GM10248 (cell line): Measurements from ENCODE around the gene LDLRAD3.
"Not testable (repeated sequence)": the region's sequence is repeated elsewhere in the genome, so short reads cannot be mapped to it uniquely, and the experiment has no call there.

Experiments used
- CTCF ChIA-PET: fragments of 300-600 bp; sonication (Branson Sonifier 250); formaldehyde crosslinking; extraction: SDS; loops from one replicate; lab custom pipeline; 2021; ENCODE audit warnings: antibody characterized with exemption; lab: Yijun Ruan, JAX
- POLR2A ChIA-PET: fragments of 350-650 bp; sonication (Branson Sonifier 250); formaldehyde crosslinking; extraction: SDS; loops from one replicate; lab custom pipeline; 2020; ENCODE audit warnings: antibody characterized with exemption; lab: Yijun Ruan, JAX
- DNase-seq: peaks from one replicate; pipeline ENCODE4 v3.0.0; 2012; ENCODE audit errors: extremely low spot score
- TF ChIP-seq, protein P1 (sequence below): IDR thresholded peaks from 2 replicates; pipeline ENCODE4 v1.5.1; 2012; ENCODE audit warnings: mild to moderate bottlenecking, low read depth; ENCODE audit errors: extremely low read depth, missing control alignments, control extremely low read depth

Gene LDLRAD3

GRCh38 chr11:36010010-36010740, 66.3 kb downstream of the LDLRAD3 start:
- POLR2A ChIA-PET: no interaction called here
- TF ChIP-seq, protein P1, sequence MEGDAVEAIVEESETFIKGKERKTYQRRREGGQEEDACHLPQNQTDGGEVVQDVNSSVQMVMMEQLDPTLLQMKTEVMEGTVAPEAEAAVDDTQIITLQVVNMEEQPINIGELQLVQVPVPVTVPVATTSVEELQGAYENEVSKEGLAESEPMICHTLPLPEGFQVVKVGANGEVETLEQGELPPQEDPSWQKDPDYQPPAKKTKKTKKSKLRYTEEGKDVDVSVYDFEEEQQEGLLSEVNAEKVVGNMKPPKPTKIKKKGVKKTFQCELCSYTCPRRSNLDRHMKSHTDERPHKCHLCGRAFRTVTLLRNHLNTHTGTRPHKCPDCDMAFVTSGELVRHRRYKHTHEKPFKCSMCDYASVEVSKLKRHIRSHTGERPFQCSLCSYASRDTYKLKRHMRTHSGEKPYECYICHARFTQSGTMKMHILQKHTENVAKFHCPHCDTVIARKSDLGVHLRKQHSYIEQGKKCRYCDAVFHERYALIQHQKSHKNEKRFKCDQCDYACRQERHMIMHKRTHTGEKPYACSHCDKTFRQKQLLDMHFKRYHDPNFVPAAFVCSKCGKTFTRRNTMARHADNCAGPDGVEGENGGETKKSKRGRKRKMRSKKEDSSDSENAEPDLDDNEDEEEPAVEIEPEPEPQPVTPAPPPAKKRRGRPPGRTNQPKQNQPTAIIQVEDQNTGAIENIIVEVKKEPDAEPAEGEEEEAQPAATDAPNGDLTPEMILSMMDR: no peak
- no peak for DNase-seq
- CTCF ChIA-PET: no interaction called here

DNA sequence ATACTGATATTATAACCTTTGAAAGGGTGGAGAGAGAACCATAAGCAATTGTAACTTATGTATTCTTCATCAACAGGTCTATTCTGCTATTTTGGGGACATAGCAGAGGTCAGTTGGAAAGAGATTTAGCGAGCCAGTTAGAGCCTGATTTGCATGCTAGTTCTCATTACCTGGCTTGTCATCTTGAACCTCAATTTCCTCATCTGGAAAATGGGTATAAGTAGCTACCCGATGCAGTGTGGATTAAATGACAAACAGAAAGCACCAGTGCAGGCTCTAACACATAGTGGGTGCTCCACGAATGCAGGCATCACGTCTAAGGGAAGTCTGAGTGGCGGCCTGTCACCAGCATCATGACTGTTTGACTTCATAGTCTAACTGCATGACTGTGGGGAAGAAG, 67.7 kb downstream of the LDLRAD3 start:
- no peak for DNase-seq
- TF ChIP-seq, protein P1: no peak
- POLR2A ChIA-PET: no interaction called here
- CTCF ChIA-PET: no interaction called here

DNA sequence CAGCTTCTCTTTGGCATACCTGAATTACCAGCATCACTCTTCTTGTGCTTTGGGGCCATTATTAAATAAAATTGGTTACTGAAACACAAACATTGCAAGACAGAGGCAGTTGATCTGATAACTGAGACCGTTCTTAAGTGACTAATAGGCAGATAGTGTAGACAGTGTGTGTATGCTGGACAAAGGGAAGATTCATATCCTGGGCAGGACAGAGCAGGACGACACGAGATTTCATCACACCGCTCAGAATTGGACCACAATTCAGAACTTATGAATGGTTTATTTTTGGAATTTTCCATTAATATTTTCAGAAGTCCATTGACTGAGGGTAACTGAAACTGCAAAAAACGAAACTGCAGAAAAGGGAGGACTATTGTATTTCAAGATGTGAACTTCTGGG, 68.6 kb downstream of the LDLRAD3 start:
- TF ChIP-seq, protein P1: no peak
- POLR2A ChIA-PET: no interaction called here
- CTCF ChIA-PET: no interaction called here
- no peak for DNase-seq

DNA sequence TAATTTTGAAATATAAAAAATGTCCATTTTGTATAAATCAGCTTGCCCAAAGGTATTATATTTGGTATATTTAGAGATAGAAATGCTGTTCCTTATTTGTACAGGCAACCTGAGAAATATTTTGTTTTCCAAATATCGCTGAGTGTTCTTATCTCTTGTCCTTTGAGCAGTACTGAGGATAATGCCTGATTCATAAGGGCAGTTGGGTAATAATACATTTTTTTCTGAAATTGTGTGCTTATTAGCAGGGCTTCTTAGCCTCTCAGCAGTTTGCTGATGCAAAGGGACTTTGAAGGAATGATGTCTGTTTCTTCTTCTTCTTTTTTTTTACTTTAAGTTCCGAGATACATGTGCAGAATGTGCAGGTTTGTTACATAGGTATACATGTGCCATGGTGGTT, 69.1 kb downstream of the LDLRAD3 start:
- CTCF ChIA-PET: no interaction called here
- no peak for DNase-seq
- POLR2A ChIA-PET: no interaction called here
- TF ChIP-seq, protein P1: no peak

GRCh38 chr11:36013446-36013845, 69.6 kb downstream of the LDLRAD3 start:
- POLR2A ChIA-PET, DNase-seq, CTCF ChIA-PET: not testable (repeated sequence)

DNA sequence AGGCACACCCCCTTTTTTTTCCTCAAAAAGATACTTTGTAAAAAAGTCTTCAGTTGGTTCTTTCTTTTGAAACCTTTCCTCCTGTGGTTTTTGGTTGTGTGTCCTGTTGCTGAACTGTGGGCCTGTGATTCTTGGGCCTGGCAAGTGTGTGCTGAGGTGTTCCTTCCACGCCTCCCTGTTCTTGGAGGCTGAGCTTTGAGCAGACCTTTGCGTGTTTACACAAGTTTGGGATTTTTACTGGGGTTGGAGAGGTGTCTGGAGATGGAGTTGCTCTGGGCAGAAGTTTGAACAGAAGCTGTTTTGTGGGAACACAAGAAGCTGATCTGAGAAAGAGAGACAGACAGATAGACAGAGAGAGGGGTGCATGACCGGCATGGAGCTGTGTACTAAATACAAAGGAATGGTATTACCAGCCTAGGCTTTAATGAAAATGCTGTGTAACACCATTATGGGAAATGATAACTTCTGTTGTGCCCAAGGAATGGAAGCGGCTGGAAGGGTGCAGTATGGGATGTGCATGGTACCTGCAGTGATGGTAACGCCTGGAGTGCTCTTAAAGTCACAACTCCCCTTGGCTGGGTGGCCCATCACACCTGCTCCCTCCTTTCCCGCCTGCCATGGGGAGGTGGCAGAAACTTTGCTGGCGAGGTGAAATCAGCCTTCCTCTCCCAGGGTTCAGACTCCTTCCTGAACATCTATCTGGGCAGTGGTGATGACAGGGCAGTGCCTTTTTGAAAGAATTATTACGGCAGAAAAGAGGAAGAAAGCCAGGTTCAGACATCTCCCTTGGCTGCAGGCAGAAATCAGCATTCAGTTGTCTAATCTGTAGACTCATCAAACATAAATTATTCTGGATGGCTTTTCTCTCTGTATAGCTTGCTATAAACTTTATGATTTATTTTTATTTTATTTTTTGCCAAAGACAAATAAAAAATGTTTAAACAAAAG, 70.4 kb downstream of the LDLRAD3 start:
- ChIA-PET CTCF (no interaction called here), POLR2A (no interaction called here)
- TF ChIP-seq, protein P1: no peak
- no peak for DNase-seq

- TF ChIP-seq, protein P1: no peak
- CTCF ChIA-PET: interaction anchor here (1.0 kb wide), 1 partner anchor 9 kb away, joined by 3 read pairs; no protein-coding TSS in a partner anchor
- DNase-seq: no peak
- POLR2A ChIA-PET: no interaction called here
Measured at GRCh38 chr11:36014898-36015665, 71.2 kb downstream of the LDLRAD3 start.
